Cardiac septum (tissue), 1 donor: ENCODE data around the gene NCAPD2. TPM values are rescaled to one million over a fixed set of nuclear protein-coding genes. Genes with fewer than 3 reads are reported as not detected.

Experiments
- DNase-seq: peaks from one replicate; pipeline ENCODE4 v3.0.0-alpha.2; 2020; ENCODE audit warnings: low spot score
- intact Hi-C: fragments of 100-400 bp; cut with DNase I; formaldehyde crosslinking; loops from one replicate; pipeline ENCODE4 v1.14.0; 2022
- total RNA-seq: library from RNA; stranded (reverse); fragmentation: NEBNext Ultra II Directional; extraction: Animal tissue kit (Norgen Biotek cat#: 25700); gene quantifications from one replicate; pipeline ENCODE4 v1.2.1, GENCODE V29; 2021
- donor health status: DM: no; HTN: no; CAD: no.

The NCAPD2 gene
- total RNA-seq, 1 donor from 2014 or later = 12.0 TPM

- no peak for DNase-seq
- intact Hi-C loops = no loop called here
Observed at GRCh38 chr12:6528539-6529235, 34.8 kb downstream of the NCAPD2 start.

- no peak for DNase-seq
- intact Hi-C loops = no loop called here
Observed at GRCh38 chr12:6529291-6529737, 35.4 kb downstream of the NCAPD2 start.

- intact Hi-C loops = loop anchor here (5.0 kb wide), 2 partner anchors 58 to 193 kb away; partner anchors contain the start of gene VAMP1
- no peak for DNase-seq
Observed at GRCh38 chr12:6530576-6531260, 36.8 kb downstream of the NCAPD2 start.

- peak; percentile 86 for DNase-seq
- intact Hi-C loops = loop anchor here (5.0 kb wide), 2 partner anchors 60 to 195 kb away; partner anchors contain the start of gene VAMP1
Observed at GRCh38 chr12:6532051-6532926, 38.4 kb downstream of the NCAPD2 start.

GRCh38 chr12:6532927-6533652, 39.2 kb downstream of the NCAPD2 start:
- DNase-seq = peak; percentile 85
- intact Hi-C loops = loop anchor here (1.0 to 5.0 kb wide), 3 partner anchors 21 to 196 kb away; partner anchors contain the start of gene VAMP1

GRCh38 chr12:6533653-6533922, 39.7 kb downstream of the NCAPD2 start:
- intact Hi-C loops = loop anchor here (1.0 to 5.0 kb wide), 3 partner anchors 21 to 196 kb away; partner anchors contain the start of gene VAMP1
- DNase-seq = no peak

GRCh38 chr12:6533923-6534694, 40.2 kb downstream of the NCAPD2 start, which contains the start of gene GAPDH:
Gene GAPDH, plus strand, starts transcription at chr12:6534517. Its CDS starts 316 bp downstream, at chr12:6534833.
- peak; percentile 97 for DNase-seq
- intact Hi-C loops = loop anchor here (1.0 to 5.0 kb wide), 4 partner anchors 20 to 197 kb away; partner anchors contain the start of genes MRPL51 and VAMP1

- DNase-seq = no peak
- intact Hi-C loops = loop anchor here (2.0 to 5.0 kb wide), 3 partner anchors 42 to 197 kb away; partner anchors contain the start of genes MRPL51 and VAMP1
Observed at GRCh38 chr12:6534695-6534944, 40.7 kb downstream of the NCAPD2 start.

GRCh38 chr12:6534945-6535696, 41.2 kb downstream of the NCAPD2 start:
- intact Hi-C loops = loop anchor here (2.0 to 5.0 kb wide), 3 partner anchors 42 to 198 kb away; partner anchors contain the start of genes MRPL51 and VAMP1
- peak; percentile 95 for DNase-seq

- DNase-seq = no peak
- intact Hi-C loops = loop anchor here (2.0 kb wide), 1 partner anchor 43 kb away; the partner anchor contains the start of gene MRPL51
Observed at GRCh38 chr12:6535697-6535946, 41.7 kb downstream of the NCAPD2 start.

- DNase-seq = no peak
- intact Hi-C loops = loop anchor here (2.0 kb wide), 2 partner anchors 43 to 113 kb away; partner anchors contain the start of gene MRPL51
Observed at GRCh38 chr12:6535960-6536847, 42.3 kb downstream of the NCAPD2 start.

GRCh38 chr12:6536894-6537579, 43.1 kb downstream of the NCAPD2 start:
- DNase-seq = no peak
- intact Hi-C loops = loop anchor here (2.0 kb wide), 1 partner anchor 114 kb away; no protein-coding TSS in a partner anchor

- peak; percentile 88 for DNase-seq
- intact Hi-C loops = loop anchor here (2.0 kb wide), 1 partner anchor 115 kb away; no protein-coding TSS in a partner anchor
Observed at GRCh38 chr12:6537580-6538419, 43.9 kb downstream of the NCAPD2 start.

GRCh38 chr12:6538420-6539313, 44.8 kb downstream of the NCAPD2 start:
- intact Hi-C loops = no loop called here
- DNase-seq = no peak
